GM12878 (cell line): ENCODE results near the gene INO80E. TPM values are rescaled to one million over a fixed set of nuclear protein-coding genes. Genes with fewer than 3 reads are reported as not detected.

Experiments used
- ATAC-seq: fragments of 200-7000 bp; cut with Tn5 transposase; 3 replicates; pipeline ENCODE4 v1.9.1; 2020; ENCODE audit warnings: mild to moderate bottlenecking, moderate library complexity
- BruUV-seq: library from RNA; stranded (reverse); fragments of 400-500 nt; replicated peaks from 2 replicates; lab custom pipeline; 2021; lab: Mats Ljungman, UMichigan
- CTCF ChIA-PET: fragments of 300-600 bp; sonication (Branson Sonifier 250); formaldehyde crosslinking; extraction: SDS; loops from one replicate; lab custom pipeline; 2021; ENCODE audit warnings: inconsistent platforms; lab: Yijun Ruan, JAX
- POLR2A ChIA-PET: fragments of 350-600 bp; formaldehyde crosslinking; extraction: SDS; loops from one replicate; lab custom pipeline; 2021; ENCODE audit warnings: inconsistent platforms; lab: Charles Lee
- RAD21 ChIA-PET: fragments of 300-600 bp; sonication (Branson Sonifier 250); formaldehyde crosslinking; loops from one replicate; lab custom pipeline; 2023; ENCODE audit warnings: antibody characterized with exemption; ENCODE audit not compliant: unreplicated experiment; lab: Charles Lee
- SMC1A ChIA-PET: fragments of 300-600 bp; sonication (Branson Sonifier 250); formaldehyde crosslinking; loops from one replicate; lab custom pipeline; 2023; ENCODE audit not compliant: unreplicated experiment, uncharacterized antibody; lab: Charles Lee
- DNase-seq: peaks from one replicate; pipeline ENCODE4 v3.0.0-alpha.2; 2011; ENCODE audit warnings: low read depth, low spot score
- FAIRE-seq: peaks from 3 replicates; lab custom pipeline; 2011; peaks lifted over from hg19 to GRCh38; lab: Jason Lieb, UNC
- H2AFZ ChIP-seq: 2 replicates; pipeline ENCODE4 v1.6.0; 2011; ENCODE audit warnings: low read depth, low read length, control low read depth; ENCODE audit not compliant: control insufficient read depth
- H3K27ac ChIP-seq: 2 replicates; pipeline ENCODE4 v1.5.1; 2011; ENCODE audit warnings: control low read depth; ENCODE audit not compliant: control insufficient read depth, insufficient read depth
- H3K27me3 ChIP-seq, 2 experiments: replicated peaks in 1 of 2; 2 replicates each; pipeline versions ENCODE4 v1.6.0 to v1.6.1; 2011; ENCODE audit warnings: low read length in 1 of 2; ENCODE audit not compliant: control insufficient read depth in 2 of 2, insufficient read depth in 2 of 2
- H3K36me3 ChIP-seq, 2 experiments: 2 replicates each; pipeline ENCODE4 v1.5.1; 2011; ENCODE audit warnings: low read length in 1 of 2; ENCODE audit not compliant: control insufficient read depth in 2 of 2, insufficient read depth in 2 of 2
- H3K4me1 ChIP-seq: 2 replicates; pipeline ENCODE4 v1.6.1; 2011; ENCODE audit warnings: mild to moderate bottlenecking, low read length, moderate library complexity, mixed read lengths; ENCODE audit not compliant: control insufficient read depth, insufficient read depth
- H3K4me2 ChIP-seq: 2 replicates; pipeline ENCODE4 v1.6.0; 2011; ENCODE audit warnings: control low read depth; ENCODE audit not compliant: control insufficient read depth, insufficient read depth
- H3K4me3 ChIP-seq: fragments of 200-600 bp; sonication (generic); 2 replicates; pipeline ENCODE4 v1.5.1; 2016
- H3K79me2 ChIP-seq: 2 replicates; pipeline ENCODE4 v1.6.0; 2011; ENCODE audit warnings: low read length; ENCODE audit not compliant: control insufficient read depth, insufficient read depth
- H3K9ac ChIP-seq: 2 replicates; pipeline ENCODE4 v1.8.0; 2011; ENCODE audit warnings: low read length, control low read depth, mixed read lengths; ENCODE audit not compliant: control insufficient read depth, insufficient read depth
- H3K9me3 ChIP-seq: replicated peaks from 3 replicates; pipeline ENCODE4 v1.5.1; 2011; ENCODE audit warnings: mild to moderate bottlenecking, low read length; ENCODE audit not compliant: control insufficient read depth, insufficient read depth
- H4K20me1 ChIP-seq: 2 replicates; pipeline ENCODE4 v1.6.0; 2011; ENCODE audit not compliant: control insufficient read depth, insufficient read depth
- BACH1 ChIP-seq: fragments of 450-650 bp; IDR thresholded peaks from 2 replicates; pipeline ENCODE4 v1.6.1; 2017; ENCODE audit warnings: mild to moderate bottlenecking, borderline replicate concordance
- CBX5 ChIP-seq: sonication (generic); IDR thresholded peaks from 2 replicates; pipeline ENCODE4 v1.6.1; 2016; ENCODE audit warnings: low read depth, moderate library complexity, mild to moderate bottlenecking, inconsistent platforms
- HCFC1 ChIP-seq: fragments of 150-350 bp; IDR thresholded peaks from 2 replicates; pipeline ENCODE4 v1.6.1; 2014; ENCODE audit warnings: low read length
- IKZF2 ChIP-seq, 2 experiments: fragments of 450-650 bp; IDR thresholded peaks; 2 replicates each; pipeline ENCODE4 v1.6.1; 2017; ENCODE audit warnings: mild to moderate bottlenecking in 2 of 2, moderate library complexity in 2 of 2
- JUNB ChIP-seq: IDR thresholded peaks from 2 replicates; pipeline ENCODE4 v1.6.1; 2016; ENCODE audit warnings: antibody characterized with exemption, mild to moderate bottlenecking
- KLF5 ChIP-seq: fragments of 450-650 bp; IDR thresholded peaks from 2 replicates; pipeline ENCODE4 v1.6.1; 2014; ENCODE audit warnings: mild to moderate bottlenecking; ENCODE audit not compliant: partially characterized antibody
- MEF2A ChIP-seq: IDR thresholded peaks from 2 replicates; pipeline ENCODE4 v1.6.1; 2011; ENCODE audit warnings: low read depth, mild to moderate bottlenecking, low read length, moderate library complexity; ENCODE audit not compliant: insufficient read depth
- RCOR1 ChIP-seq: conservative IDR thresholded peaks from 2 replicates; pipeline ENCODE4 v1.6.1; 2012; ENCODE audit warnings: low read depth, low read length, improper control_type of control experiment
- SREBF2 ChIP-seq: IDR thresholded peaks from 2 replicates; pipeline ENCODE4 v1.6.1; 2012; ENCODE audit warnings: mild to moderate bottlenecking, low read length
- SRF ChIP-seq, 2 experiments: IDR thresholded peaks; 2 replicates each; pipeline ENCODE4 v1.6.1; 2011; ENCODE audit warnings: low read depth in 2 of 2, low read length in 2 of 2, mild to moderate bottlenecking in 1 of 2, moderate library complexity in 1 of 2
- TCF3 ChIP-seq: IDR thresholded peaks from 2 replicates; pipeline ENCODE4 v1.6.1; 2012; ENCODE audit warnings: low read depth, mild to moderate bottlenecking, low read length, borderline replicate concordance; ENCODE audit not compliant: insufficient read depth
- WGBS: methylation state at CpG from one replicate; pipeline ENCODE4 v1.1.6; 2016; ENCODE audit warnings: low lambda C conversion rate; ENCODE audit not compliant: insufficient replicate concordance, insufficient coverage; ENCODE audit errors: missing lambda C conversion rate; 5-methylcytosine and 5-hydroxymethylcytosine counted together
- in situ Hi-C: fragments of 300-500 bp; cut with MboI; formaldehyde crosslinking; loops from 9 replicates; pipeline ENCODE4 v1.14.3; 2018; ENCODE audit warnings: mixed read lengths
- intact Hi-C: fragments of 100-400 bp; cut with micrococcal nuclease; formaldehyde crosslinking; loops from one replicate; pipeline ENCODE4 v1.14.2; 2022; ENCODE audit not compliant: unreplicated experiment
- polyA plus RNA-seq, 11 experiments: library from polyadenylated mRNA; depleted of rRNA in 4 of 11; unstranded in 6 of 11; stranded (reverse) in 5 of 11; fragments of >200 nt; fragmentation: Nextera tagmentation in 4 of 11; fragmentation: Illumina TruSeq in 1 of 11; extraction: Ambion mirVana in 4 of 11; extraction: Trizol in 1 of 11; gene quantifications; 1 replicate in 1 of 11; 2 replicates in 10 of 11; pipeline versions ENCODE4 v1.2.1 to v1.2.3, GENCODE V29; 2011 to 2016; ENCODE audit warnings: inconsistent platforms in 2 of 11, missing spikeins in 2 of 11, low read depth in 1 of 11
- total RNA-seq, 4 experiments: library from RNA; depleted of rRNA in 3 of 4; stranded (reverse); fragments of >200 nt in 3 of 4; fragmentation: Illumina TruSeq in 1 of 4; extraction: Trizol in 1 of 4; gene quantifications; 2 replicates each; pipeline versions ENCODE4 v1.2.1 to v1.2.3, GENCODE V29; 2013 to 2021
- TF ChIP-seq, protein P1 (sequence below): fragments of 450-650 bp; IDR thresholded peaks from 2 replicates; pipeline ENCODE4 v1.6.1; 2016; ENCODE audit warnings: mild to moderate bottlenecking

The INO80E gene
- total and polyA plus RNA-seq, 10 of the 15 experiments (the other 5 are each of a cell fraction or from before 2014, with no cell fraction given) = 0.39 to 74.0 (median 33.0) TPM

DNA sequence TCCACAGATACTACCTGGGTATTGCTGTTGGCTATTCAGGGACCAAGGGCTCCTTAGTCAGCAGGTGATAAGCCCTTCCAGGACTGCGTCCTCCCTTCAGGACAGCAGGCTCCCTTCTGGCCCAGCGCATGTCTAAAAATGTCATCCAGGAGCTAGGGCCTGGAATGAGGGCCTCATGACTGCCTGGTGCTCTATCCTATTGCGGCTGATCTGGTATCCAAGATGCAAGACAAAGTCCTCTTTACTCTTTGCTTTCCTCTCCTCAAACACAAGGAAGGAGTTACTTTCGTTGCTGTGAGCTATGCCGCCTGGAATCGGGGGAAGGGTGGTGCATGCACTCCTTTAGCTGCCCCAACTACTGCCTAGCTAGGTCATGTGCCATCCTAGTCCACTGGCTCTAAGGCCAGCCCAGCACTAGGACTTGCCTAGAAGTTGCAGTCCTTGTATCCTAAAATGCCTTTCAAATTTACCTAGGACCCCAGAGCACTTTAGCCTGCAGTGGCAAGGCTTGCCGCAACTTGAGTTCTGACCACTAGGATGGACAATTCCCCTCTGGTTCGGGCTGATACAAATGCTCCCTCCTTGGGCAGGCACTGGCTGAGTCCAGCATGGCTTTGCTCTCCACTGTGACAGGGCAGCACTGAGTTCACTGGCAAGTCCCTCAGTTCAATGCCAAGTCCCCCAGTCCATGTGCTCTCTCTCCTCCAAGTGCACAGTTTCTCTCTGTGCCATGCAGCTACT is 44.2 kb upstream of the INO80E start:
- no TSS peak for BruUV-seq
- no peak for TF ChIP-seq KLF5
- no peak for TF ChIP-seq SREBF2
- TF ChIP-seq CBX5 = no peak
- TF ChIP-seq IKZF2 (IDR thresholded peaks at IDR 0.05) = no peak
- TF ChIP-seq BACH1 = no peak
- no peak for TF ChIP-seq RCOR1
- no peak for TF ChIP-seq MEF2A
- no peak for TF ChIP-seq SRF (IDR thresholded peaks at IDR 0.05; ENCODE audit: low read depth in 2 of 2, low read length in 2 of 2)
- no peak for TF ChIP-seq JUNB
- no peak for TF ChIP-seq TCF3
- TF ChIP-seq HCFC1 = no peak
- TF ChIP-seq, protein P1, sequence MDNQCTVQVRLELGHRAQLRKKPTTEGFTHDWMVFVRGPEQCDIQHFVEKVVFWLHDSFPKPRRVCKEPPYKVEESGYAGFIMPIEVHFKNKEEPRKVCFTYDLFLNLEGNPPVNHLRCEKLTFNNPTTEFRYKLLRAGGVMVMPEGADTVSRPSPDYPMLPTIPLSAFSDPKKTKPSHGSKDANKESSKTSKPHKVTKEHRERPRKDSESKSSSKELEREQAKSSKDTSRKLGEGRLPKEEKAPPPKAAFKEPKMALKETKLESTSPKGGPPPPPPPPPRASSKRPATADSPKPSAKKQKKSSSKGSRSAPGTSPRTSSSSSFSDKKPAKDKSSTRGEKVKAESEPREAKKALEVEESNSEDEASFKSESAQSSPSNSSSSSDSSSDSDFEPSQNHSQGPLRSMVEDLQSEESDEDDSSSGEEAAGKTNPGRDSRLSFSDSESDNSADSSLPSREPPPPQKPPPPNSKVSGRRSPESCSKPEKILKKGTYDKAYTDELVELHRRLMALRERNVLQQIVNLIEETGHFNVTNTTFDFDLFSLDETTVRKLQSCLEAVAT = no peak
- Histone ChIP-seq H3K9ac (no peak overlapping the region), H3K36me3 (no peaks in the 10 kb centered on the region), H3K9me3 (no peaks in the 10 kb centered on the region; the same call in 2 of the 3 replicates), H3K79me2 (no peaks in the 10 kb centered on the region), H3K4me1 (no peaks in the 10 kb centered on the region), H2AFZ (no peak overlapping the region), H3K27ac (no peak overlapping the region), H3K4me3 (no peak overlapping the region), H3K4me2 (no peak overlapping the region), H3K27me3 (no peaks in the 10 kb centered on the region), H4K20me1 (no peaks in the 10 kb centered on the region)
- ChIA-PET RAD21 (no interaction called here), SMC1A (no interaction called here), CTCF (no interaction called here), POLR2A (interaction anchor here (0.6 to 1.0 kb wide), 2 partner anchors 42 to 112 kb away, joined by 3 to 4 read pairs; no protein-coding TSS in a partner anchor)
- in situ Hi-C loops (no loop called here), intact Hi-C loops (no loop called here)
- FAIRE-seq (no peak), ATAC-seq (no peak), DNase-seq (no peak)
- 64% methylated on average over 8 of the region's 8 CpGs for WGBS
